Neural cell (in vitro differentiated cells): ENCODE data around the gene HHIPL1. TPM values are rescaled to one million over a fixed set of nuclear protein-coding genes. Genes with fewer than 3 reads are reported as not detected.

Experiments
- H2AFZ ChIP-seq: fragments of 200-600, 300-800 bp; sonication (generic), shearing (Covaris generic); 2 replicates; pipeline ENCODE4 v1.6.0; 2014; ENCODE audit warnings: low read depth, mild to moderate bottlenecking, antibody characterized with exemption, low read length, moderate library complexity
- H3F3A ChIP-seq: fragments of 200-600 bp; shearing (Covaris generic); 2 replicates; pipeline ENCODE4 v1.6.1; 2016; ENCODE audit warnings: mild to moderate bottlenecking, moderate library complexity, mixed read lengths, antibody characterized with exemption, low read length; ENCODE audit not compliant: insufficient read depth, poor library complexity, severe bottlenecking
- H3K27ac ChIP-seq: fragments of 200-600, 300-800 bp; sonication (generic), shearing (Covaris generic); 2 replicates; pipeline ENCODE4 v1.5.1; 2014; ENCODE audit warnings: mild to moderate bottlenecking, low read length, moderate library complexity
- H3K27me3 ChIP-seq: fragments of 300-800, 200-600 bp; sonication (generic), shearing (Covaris generic); 2 replicates; pipeline ENCODE4 v1.6.0; 2014; ENCODE audit warnings: mild to moderate bottlenecking, low read depth, low read length, moderate library complexity; ENCODE audit not compliant: insufficient read depth
- H3K36me3 ChIP-seq: fragments of 300-800, 200-600 bp; sonication (generic), shearing (Covaris generic); 2 replicates; pipeline ENCODE4 v1.5.1; 2014; ENCODE audit warnings: mild to moderate bottlenecking, antibody characterized with exemption, low read length, moderate library complexity; ENCODE audit not compliant: insufficient read depth
- H3K4me2 ChIP-seq: fragments of 300-800, 200-600 bp; sonication (generic), shearing (Covaris generic); 2 replicates; pipeline ENCODE4 v1.6.0; 2014; ENCODE audit warnings: mild to moderate bottlenecking, low read length
- H3K4me3 ChIP-seq: fragments of 300-800, 200-600 bp; sonication (generic), shearing (Covaris generic); 2 replicates; pipeline ENCODE4 v1.5.1; 2014; ENCODE audit warnings: mild to moderate bottlenecking, low read length, moderate library complexity
- H3K79me2 ChIP-seq: fragments of 200-600 bp; shearing (Covaris generic); replicated peaks from 2 replicates; pipeline ENCODE4 v1.6.0; 2014; ENCODE audit warnings: mild to moderate bottlenecking, low read length, moderate library complexity; ENCODE audit not compliant: insufficient read depth
- H3K9ac ChIP-seq: fragments of 300-800, 200-600 bp; sonication (generic), shearing (Covaris generic); 2 replicates; pipeline ENCODE4 v1.6.1; 2016; ENCODE audit warnings: mild to moderate bottlenecking, low read length, mixed read lengths
- H3K9me2 ChIP-seq: fragments of 200-600 bp; shearing (Covaris generic); 2 replicates; pipeline ENCODE4 v1.6.1; 2016; ENCODE audit warnings: mild to moderate bottlenecking, low read length, mixed read lengths; ENCODE audit not compliant: insufficient read depth
- H3K9me3 ChIP-seq: fragments of 200-600, 300-800 bp; sonication (generic), shearing (Covaris generic); 2 replicates; pipeline ENCODE4 v1.6.1; 2016; ENCODE audit warnings: mild to moderate bottlenecking, mixed run types, low read length, moderate library complexity, mixed read lengths
- H4K20me1 ChIP-seq: fragments of 200-600 bp; shearing (Covaris generic); 2 replicates; pipeline ENCODE4 v1.6.1; 2016; ENCODE audit warnings: mild to moderate bottlenecking, mixed run types; ENCODE audit not compliant: insufficient read depth
- EP300 ChIP-seq: fragments of 450-650 bp; conservative IDR thresholded peaks from 2 replicates; pipeline ENCODE4 v1.6.1; 2014; ENCODE audit warnings: antibody characterized with exemption, mild to moderate bottlenecking, moderate library complexity; ENCODE audit not compliant: poor library complexity, severe bottlenecking
- EZH2 ChIP-seq: fragments of 200-600, 300-800 bp; shearing (Covaris generic), sonication (generic); IDR thresholded peaks from 2 replicates; pipeline ENCODE4 v1.6.1; 2014; ENCODE audit warnings: antibody characterized with exemption, low read length, borderline replicate concordance, mild to moderate bottlenecking; ENCODE audit not compliant: insufficient read depth, poor library complexity, severe bottlenecking
- MXI1 ChIP-seq: fragments of 450-650 bp; conservative IDR thresholded peaks from 2 replicates; pipeline ENCODE4 v1.6.1; 2014; ENCODE audit warnings: antibody characterized with exemption, mild to moderate bottlenecking; ENCODE audit not compliant: poor library complexity, severe bottlenecking
- POLR2AphosphoS5 ChIP-seq: IDR thresholded peaks from 2 replicates; pipeline ENCODE4 v1.6.1; 2012
- RAD21 ChIP-seq: fragments of 450-650 bp; conservative IDR thresholded peaks from 2 replicates; pipeline ENCODE4 v1.6.1; 2014; ENCODE audit warnings: antibody characterized with exemption, mild to moderate bottlenecking, moderate library complexity
- SMC3 ChIP-seq: fragments of 450-650 bp; conservative IDR thresholded peaks from 2 replicates; pipeline ENCODE4 v1.6.1; 2014; ENCODE audit warnings: antibody characterized with exemption, mild to moderate bottlenecking, moderate library complexity; ENCODE audit not compliant: poor library complexity
- TAF1 ChIP-seq: IDR thresholded peaks from 2 replicates; pipeline ENCODE4 v1.6.1; 2012; ENCODE audit warnings: low read depth
- polyA plus RNA-seq: library from polyadenylated mRNA; depleted of rRNA; stranded (reverse); fragments of >200 nt; gene quantifications from 2 replicates; pipeline ENCODE4 v1.2.3, GENCODE V29; 2014
- TF ChIP-seq, protein P1 (sequence below): fragments of 450-650 bp; IDR thresholded peaks from 2 replicates; pipeline ENCODE4 v1.5.1; 2014; ENCODE audit warnings: antibody characterized with exemption, mild to moderate bottlenecking, moderate library complexity; ENCODE audit not compliant: poor library complexity, severe bottlenecking
- TF ChIP-seq, protein P2 (sequence below): IDR thresholded peaks from 2 replicates; pipeline ENCODE4 v1.6.1; 2012; ENCODE audit warnings: borderline replicate concordance

Gene HHIPL1
- polyA plus RNA-seq, 1 donor from 2014 or later = 0.47 TPM

DNA sequence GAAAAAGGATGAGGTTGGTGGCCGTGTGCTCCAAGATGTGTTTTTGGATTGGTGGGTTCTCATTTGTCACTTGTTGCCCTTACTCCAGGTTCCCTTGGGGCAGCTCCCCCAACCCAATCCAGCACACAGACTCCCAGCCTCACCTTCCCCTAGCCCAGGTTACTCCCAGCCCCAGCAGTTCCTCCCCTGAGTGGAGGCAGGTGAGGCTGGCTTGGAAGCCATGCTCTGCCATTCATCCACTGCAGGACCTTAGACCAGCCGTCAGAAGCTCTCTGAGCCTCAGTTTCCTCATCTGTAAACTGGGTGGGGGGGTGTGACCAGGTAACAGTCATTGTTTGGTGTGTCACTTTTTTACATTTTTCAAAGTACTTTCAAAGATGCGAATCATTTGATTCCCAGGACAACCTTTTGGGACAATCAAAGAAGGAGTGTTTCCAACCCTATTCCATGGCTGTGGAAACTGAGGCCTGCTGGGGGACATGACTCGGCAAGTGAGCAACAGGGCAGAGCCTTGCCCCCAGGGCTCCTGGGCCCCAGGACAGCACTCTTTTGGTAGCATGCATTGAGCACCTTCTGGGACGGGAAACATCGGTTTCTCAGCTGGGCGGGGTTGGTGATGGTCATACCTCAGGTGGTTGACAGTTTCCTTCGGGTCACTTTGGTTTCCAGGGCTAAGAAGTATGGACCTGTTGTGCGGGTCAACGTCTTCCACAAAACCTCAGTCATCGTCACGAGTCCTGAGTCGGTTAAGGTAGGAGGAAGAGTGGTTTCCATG lies 46.4 kb downstream of the HHIPL1 start:
- Histone ChIP-seq H3K36me3 (no peaks in the 10 kb centered on the region), H3K27me3 (no peaks in the 10 kb centered on the region), H2AFZ (no peak overlapping the region), H3K9ac (no peak overlapping the region), H3K79me2 (no peaks in the 10 kb centered on the region), H4K20me1 (no peaks in the 10 kb centered on the region), H3K4me3 (no peak overlapping the region), H3K27ac (no peak overlapping the region), H3K4me2 (no peak overlapping the region), H3F3A (no peaks in the 10 kb centered on the region), H3K9me3 (no peaks in the 10 kb centered on the region), H3K9me2 (no peaks in the 10 kb centered on the region)
- TF ChIP-seq, protein P1, sequence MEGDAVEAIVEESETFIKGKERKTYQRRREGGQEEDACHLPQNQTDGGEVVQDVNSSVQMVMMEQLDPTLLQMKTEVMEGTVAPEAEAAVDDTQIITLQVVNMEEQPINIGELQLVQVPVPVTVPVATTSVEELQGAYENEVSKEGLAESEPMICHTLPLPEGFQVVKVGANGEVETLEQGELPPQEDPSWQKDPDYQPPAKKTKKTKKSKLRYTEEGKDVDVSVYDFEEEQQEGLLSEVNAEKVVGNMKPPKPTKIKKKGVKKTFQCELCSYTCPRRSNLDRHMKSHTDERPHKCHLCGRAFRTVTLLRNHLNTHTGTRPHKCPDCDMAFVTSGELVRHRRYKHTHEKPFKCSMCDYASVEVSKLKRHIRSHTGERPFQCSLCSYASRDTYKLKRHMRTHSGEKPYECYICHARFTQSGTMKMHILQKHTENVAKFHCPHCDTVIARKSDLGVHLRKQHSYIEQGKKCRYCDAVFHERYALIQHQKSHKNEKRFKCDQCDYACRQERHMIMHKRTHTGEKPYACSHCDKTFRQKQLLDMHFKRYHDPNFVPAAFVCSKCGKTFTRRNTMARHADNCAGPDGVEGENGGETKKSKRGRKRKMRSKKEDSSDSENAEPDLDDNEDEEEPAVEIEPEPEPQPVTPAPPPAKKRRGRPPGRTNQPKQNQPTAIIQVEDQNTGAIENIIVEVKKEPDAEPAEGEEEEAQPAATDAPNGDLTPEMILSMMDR = no peak
- TF ChIP-seq RAD21 (no peak), EP300 (no peak), EZH2 (no peak), TAF1 (no peak), POLR2AphosphoS5 (no peak), SMC3 (no peak), MXI1 (no peak)
- TF ChIP-seq, protein P2, sequence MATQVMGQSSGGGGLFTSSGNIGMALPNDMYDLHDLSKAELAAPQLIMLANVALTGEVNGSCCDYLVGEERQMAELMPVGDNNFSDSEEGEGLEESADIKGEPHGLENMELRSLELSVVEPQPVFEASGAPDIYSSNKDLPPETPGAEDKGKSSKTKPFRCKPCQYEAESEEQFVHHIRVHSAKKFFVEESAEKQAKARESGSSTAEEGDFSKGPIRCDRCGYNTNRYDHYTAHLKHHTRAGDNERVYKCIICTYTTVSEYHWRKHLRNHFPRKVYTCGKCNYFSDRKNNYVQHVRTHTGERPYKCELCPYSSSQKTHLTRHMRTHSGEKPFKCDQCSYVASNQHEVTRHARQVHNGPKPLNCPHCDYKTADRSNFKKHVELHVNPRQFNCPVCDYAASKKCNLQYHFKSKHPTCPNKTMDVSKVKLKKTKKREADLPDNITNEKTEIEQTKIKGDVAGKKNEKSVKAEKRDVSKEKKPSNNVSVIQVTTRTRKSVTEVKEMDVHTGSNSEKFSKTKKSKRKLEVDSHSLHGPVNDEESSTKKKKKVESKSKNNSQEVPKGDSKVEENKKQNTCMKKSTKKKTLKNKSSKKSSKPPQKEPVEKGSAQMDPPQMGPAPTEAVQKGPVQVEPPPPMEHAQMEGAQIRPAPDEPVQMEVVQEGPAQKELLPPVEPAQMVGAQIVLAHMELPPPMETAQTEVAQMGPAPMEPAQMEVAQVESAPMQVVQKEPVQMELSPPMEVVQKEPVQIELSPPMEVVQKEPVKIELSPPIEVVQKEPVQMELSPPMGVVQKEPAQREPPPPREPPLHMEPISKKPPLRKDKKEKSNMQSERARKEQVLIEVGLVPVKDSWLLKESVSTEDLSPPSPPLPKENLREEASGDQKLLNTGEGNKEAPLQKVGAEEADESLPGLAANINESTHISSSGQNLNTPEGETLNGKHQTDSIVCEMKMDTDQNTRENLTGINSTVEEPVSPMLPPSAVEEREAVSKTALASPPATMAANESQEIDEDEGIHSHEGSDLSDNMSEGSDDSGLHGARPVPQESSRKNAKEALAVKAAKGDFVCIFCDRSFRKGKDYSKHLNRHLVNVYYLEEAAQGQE = no peak

GRCh38 chr14:99693918-99694317 lies 49.0 kb downstream of the HHIPL1 start:
- Histone ChIP-seq H3K27me3 (no peaks in the 10 kb centered on the region), H3K9me2 (no peaks in the 10 kb centered on the region), H3K4me2 (no peak overlapping the region), H3K36me3 (no peaks in the 10 kb centered on the region), H3K4me3 (no peak overlapping the region), H3K9ac (no peak overlapping the region), H3F3A (no peaks in the 10 kb centered on the region), H3K9me3 (no peaks in the 10 kb centered on the region), H3K27ac (no peak overlapping the region), H4K20me1 (no peaks in the 10 kb centered on the region), H3K79me2 (no peaks in the 10 kb centered on the region), H2AFZ (no peak overlapping the region)
- TF ChIP-seq, protein P1 = no peak
